Measurements from ENCODE around the gene KRT39.

Gene KRT39

DNA sequence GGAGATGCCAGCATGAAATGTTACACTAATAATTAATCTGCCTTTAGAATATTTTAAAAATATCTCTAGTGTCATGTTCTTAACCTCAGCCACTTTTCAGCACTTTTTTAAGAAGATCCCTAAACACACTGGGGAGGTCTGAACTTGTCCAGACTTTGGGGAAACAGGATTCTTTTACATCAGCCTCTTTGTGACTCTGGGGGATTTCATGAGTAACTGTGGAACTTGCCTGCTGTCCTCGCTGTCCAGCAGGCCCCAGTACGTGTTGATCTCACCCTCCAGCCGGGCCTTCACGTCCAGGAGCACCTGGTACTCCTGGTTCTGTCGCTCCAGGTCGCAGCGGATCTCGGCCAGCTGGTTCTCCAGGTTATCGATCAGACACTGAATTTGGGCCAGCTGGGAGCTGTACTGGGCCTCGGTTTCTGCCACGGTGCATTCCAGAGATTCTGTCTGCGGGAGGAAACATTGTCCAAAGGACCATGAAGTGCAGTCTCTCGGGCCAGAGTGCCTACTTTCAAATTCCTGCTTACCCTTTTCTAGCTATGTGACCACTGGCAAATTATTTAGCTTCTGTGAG lies 11.9 kb upstream of the KRT39 start:
- no peak for DNase-seq

DNA sequence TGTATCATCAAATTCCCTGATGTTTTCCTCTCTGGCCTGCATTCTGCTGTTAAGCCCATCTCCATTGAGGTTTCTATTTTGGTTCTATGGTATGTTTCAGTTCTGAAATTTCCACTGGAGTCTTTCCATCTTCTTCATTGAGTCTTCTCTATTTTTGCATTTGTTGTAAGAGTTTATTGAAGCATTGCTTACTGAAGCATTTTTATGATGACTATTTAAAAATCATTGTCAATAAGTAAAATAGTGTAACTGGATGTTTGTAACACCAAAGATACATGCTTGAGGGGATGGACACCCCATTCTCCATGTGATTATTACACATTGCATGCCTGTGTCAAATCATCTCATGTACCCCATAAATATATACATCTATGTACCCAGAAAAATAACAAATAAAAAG lies 8.8 kb upstream of the KRT39 start:
- no peak for DNase-seq

DNA sequence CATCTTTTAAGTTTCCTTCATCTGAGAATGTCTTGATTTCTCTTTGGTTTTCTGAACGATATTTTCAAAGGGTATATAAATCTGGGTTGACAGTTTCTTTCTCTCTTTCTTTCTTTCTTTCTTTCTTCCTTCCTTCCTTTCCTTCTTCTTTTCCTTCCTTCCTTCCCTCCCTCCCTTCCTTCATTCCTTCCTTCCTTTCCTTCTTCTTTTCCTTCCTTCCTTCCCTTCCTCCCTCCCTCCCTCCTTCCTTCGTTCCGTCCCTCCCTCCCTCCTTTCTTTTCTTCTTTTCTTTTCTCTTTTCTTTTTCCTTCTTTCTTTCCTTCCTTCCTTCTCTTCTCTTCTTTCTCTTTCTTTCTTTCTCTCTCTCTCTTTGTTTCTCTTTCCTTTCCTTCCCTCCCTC lies 7.6 kb upstream of the KRT39 start:
- DNase-seq = no peak

DNA sequence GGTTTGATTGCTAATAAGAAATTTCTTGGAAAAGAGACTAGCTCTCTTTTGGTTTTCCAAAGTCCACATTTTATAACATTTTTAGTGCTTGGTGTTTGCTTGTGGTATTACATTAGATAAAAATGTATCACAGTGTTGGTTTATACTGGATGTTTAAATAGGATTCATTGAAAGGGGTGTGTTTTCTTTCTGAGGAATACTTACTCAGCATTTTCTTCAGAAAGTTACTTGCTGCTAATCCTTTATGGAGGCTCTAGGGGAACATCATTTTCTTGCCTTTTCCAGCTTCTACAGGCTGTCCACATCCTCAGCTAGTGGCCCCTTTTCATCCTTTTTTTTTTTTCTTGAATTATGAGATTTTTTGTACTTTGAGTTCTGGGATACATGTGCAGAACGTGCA lies 834 bp upstream of the KRT39 start:
- no peak for DNase-seq

DNA sequence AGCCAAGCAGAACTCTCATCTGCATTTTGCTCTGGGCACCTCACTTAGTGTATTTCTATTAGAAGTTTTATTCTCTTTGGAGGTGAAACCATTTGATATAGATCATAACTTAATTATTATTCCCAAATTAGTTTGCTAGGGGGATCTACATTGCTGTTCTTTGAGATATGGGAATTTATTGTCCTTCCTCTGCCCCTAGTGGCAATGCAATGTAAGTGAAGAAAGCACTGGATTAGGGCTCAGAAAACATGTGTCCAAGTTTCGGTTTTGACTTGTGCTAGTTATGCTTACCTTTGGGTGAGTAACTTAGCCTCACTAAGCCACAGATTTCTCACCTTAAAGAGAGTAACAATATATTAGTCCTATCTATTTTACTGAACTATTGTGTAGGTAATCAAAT lies 2.9 kb downstream of the KRT39 start:
- DNase-seq = peak; percentile 37

DNA sequence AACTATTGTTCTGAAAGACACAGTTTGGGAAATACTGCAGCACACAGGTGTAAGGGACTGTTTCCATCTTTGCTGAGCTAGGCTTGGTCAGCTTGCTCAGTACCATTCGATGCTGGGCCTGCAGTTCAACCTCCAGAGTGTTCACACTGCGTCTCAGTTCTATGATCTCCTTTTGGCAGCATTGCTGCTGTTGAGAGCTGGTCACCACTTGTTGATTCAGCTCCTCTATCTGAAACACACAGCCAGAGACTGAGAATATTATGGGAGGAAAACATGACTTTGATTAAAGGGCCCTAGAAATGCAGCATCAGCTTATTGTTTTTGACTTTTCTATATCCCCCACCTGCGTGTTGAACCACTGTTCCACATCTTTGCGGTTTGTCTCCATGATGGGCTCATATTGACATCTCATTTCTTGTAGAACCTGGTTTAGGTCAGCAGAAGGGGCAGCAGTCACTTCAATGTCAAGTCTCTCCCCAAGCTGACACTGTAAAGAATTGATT lies 4.6 kb downstream of the KRT39 start:
- no peak for DNase-seq

DNA sequence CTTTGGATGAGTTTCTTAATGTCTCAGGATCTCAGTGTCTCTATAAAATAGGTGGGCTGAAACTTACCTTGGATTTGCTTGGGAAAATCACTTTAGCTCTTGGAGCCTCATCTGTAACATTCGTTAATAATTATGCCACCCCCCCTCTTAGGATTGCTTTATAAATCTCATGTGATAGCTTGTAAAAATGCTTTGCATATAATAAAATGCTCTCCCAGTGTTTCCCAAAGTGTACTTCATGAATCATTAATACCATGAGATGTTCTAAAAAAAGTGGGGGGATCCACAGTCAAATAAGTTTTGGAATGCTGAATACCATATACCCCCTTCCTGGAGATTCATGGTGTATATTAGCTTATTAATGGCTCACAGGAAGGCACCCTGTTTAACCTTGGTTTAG lies 5.2 kb downstream of the KRT39 start:
- DNase-seq = no peak

DNA sequence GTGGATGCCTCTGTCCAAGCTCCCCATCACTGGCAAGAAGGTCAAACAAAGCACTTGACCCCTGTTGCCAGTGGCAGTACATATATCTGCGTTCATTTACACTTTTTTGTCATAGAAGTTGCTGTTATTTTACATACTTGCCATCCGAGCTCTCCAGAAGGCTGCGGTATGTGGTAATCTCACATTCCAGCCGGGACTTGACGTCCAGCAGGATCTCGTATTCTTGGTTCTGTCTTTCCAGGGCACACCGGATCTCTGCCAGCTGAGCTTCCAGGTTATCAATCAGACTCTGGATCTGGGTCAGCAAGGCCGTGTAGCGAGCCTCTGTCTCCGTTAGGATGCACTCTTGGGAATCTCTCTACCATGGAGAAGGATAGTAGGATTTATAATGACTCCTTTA lies 6.6 kb downstream of the KRT39 start:
- no peak for DNase-seq

DNA sequence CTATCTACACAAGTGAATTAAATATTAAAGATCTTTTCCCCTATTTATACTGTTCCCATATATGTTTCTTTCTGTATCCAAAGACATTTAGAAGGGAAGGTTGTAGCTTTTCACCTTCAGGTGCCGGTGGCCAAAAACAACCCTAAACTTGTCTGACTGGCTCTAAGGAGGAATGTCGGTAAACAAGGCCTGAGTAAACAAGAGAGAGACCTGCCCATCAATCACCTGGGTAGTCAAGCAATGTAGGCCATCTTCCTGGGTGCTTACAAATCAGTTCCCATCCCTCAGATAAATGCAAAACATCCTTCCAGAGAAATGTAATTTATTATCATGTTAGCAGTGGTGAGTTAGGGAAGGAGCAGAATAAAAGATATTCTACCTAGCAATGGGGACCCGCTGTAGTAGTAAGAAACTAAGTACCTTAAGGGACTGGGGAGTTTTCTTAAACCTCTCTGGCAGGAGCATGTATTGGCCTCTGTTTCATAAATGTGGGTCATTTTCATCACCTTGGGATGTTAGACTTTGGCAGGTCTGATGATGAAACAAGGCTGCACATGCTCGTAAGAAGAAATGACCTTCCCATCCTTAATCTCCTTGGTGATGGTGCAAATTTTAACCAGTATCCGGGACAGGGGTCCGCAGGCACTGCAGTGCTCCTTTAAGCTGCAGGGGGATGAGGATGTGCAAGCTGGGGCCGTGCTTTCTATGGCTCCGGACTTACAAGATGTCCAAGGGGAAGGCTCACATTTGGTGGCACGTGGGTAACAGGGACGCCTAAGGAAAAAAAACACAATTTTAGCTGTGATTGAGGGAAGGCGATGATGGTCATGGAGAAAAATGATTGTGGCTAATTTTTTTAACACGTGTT lies 8.4 kb downstream of the KRT39 start:
- DNase-seq = no peak

DNA sequence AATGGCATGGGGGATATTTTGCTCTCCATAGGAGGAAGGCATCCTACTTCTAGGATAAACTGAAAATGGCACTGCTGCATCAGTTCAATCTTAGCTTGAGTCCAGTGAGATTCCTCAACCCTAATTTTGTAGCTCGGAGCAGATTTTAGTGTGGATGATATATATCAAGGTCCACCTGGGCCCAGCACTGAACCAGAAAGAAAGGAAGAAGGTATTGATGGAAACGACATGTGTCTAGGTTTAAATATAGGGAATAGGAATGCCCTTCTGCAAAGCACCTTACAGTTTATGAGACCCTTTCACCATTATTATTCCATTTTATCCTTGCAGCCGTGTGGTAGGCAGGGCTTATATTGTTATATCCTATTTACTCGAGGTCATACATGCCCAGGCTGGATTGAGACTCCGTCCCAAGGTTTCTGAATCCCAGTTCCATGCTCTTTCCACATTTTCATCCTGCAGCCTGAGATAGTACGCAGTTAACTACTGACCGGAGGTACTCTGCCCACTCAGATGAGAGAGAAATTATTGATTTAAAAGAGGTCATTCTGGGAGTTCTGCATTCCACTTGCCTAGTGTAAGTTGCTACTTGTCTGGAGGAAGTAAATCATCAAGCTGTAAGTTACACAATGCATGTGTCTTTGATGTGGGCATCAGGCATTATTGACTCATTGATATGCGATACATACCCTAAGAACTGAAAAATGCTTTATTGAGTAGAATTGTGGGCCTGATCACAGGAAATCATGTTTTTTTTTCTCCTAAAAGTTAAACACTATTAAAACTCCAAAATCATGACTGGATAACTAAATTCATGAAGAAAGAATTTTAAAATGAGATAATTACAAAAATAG lies 10.1 kb downstream of the KRT39 start:
- DNase-seq = no peak

DNA sequence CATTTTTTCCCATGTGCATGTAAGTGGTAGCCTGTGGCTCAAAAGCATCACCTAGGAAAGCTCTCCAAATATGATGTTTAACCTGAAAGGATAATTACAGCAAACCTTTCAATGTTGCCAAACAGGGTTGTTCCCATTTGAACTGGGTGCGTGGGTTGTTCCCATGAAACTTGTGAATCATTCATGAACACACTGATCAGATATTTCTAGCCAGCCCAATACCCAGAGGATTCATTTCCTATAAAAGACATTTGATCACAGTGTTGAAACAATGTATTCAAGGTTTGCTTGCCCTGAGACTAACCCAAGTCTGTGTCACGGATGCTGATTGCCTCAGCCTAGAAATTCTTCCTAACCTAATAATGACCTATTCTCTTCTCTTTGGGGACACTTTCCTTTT lies 12.9 kb downstream of the KRT39 start:
- no peak for DNase-seq

DNA sequence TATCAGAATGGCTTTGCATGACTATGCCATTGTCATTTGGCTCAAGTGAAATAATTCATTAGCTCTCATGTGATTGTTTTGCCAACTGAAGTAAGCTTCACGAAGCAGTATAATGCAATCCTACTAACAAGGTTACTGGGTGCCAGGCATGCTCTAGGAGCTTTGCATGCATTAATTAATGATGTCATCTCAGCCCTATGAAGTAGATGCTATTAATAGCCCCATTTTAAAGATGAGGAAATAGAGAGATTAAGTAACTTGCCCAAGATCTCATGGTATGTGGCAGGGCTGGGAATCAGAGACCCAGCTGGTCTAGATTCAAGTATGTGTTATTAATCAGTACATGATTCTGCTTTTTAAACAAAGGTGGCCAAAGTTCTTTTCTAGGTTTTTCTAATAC lies 14.1 kb downstream of the KRT39 start:
- no peak for DNase-seq

DNA sequence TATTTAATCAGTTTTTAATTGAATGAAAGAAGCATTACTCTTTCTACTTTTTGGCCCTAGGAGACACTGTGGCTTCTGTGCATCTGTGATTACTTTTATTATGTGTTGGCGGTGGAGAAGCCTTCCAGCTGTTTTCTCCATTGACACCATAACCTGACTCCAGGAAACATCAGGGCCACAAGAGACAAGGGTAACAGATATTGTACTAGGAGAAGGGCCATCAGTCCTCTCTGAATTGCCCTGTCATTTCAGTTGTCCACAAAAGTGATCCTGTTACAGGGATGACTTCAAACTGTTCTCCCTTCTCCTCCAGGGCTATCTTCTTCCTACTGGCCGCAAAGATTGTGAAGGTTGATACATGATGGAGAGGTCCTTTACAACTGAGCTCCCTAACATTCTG lies 14.6 kb downstream of the KRT39 start:
- no peak for DNase-seq

DNA sequence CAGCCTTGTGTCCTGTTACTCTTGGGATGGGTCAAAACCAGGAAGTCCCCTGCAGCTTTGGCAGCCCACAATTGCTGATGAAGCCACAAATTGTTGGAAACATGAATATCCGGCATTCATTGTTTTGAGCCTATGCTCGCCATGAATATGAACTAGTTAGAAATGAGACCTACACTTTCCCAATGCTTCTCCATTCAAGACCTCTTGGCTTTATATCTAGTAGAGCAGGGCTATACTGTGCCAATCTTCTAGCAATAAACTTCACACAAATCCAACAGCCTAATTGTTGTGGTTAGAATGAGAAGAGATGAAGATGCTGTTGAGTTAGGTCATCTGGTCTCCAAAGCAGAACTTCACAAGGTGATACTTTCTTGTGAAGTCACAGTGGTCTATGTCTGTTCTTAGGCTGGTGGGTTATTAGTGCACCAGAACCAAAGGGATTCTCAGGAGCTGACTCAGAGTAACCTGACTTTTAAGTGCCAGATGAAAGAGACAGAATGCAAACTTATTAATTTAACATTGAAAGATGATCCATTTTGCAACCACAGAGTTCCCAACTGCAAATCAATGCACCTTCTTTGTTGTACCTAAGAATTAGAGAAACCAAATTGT lies 15.6 kb downstream of the KRT39 start:
- no peak for DNase-seq

DNA sequence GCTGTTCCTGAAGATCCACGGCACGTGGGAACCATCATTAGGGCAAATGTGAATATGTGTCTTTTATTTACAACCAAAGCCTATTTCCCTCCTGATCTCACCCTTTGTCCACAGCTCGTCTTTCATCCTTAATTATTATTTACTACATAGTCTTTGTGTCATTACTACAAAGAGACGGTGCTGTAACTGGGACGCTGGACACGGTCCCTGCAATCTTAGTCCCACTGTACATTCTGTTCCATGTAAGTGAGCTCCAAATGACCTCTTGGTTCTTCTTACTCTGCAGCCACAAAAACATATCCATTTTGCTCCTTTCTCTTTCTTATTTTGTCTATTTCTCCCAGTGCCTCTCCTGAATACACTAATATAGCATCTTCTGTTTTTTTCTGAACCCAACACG lies 16.6 kb downstream of the KRT39 start:
- DNase-seq = peak; percentile 85

DNA sequence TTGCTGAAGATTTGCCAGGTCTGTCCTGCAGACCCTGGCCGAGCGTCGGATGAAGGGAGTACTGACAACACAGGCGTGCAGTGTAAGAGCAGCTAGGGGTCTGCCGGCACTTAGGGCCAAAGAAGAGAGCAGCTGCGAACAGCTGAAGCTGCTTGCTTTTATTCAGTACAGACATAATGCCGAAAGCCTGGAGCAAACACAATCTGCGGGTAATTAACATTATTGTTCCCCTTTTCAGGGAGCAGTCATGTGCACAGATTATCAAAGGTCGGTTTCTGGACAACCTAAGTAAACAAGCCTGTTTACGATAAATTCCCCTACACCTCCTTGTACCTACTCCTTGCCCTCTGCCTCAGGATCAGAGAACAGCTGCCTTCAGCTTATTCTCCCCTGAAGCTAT lies 17.3 kb downstream of the KRT39 start:
- peak; percentile 81 for DNase-seq

DNA sequence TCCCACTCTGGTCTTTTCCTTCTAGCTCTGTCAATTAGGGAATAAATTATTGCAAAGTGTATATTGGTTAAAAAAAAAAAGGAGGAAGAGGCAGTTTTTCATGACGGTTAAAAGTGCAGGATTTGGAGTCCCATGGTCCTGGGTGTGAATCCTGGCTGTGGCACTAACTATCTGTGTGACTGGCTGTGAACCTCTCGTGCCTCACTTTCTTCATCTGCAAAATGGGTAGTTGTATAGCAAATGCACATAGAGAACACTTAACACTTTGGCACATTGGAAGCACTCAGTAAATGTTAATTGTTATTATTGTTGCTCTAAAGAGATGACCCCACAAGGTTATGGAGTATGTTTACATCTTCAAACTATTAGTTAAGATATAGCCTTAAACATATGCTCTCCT lies 18.8 kb downstream of the KRT39 start:
- no peak for DNase-seq

DNA sequence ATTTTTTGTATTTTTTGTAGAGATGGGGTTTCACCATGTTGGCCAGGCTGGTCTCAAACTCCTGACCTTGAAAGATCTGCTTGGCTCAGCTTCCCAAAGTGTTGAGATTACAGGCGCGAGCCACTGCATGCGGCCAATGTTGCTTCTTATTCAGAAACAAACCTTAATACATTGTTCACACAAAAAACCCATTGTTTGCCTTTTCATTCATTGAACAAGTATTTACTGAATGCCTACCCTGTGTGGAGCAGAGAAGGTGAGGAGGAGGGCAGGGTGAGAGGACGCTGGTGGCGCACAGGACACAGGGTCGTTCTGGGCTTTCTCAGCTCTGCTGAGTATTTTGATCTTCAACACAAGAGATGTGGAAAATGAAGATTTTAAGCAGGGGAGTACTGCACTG lies 21.3 kb downstream of the KRT39 start:
- no peak for DNase-seq

DNA sequence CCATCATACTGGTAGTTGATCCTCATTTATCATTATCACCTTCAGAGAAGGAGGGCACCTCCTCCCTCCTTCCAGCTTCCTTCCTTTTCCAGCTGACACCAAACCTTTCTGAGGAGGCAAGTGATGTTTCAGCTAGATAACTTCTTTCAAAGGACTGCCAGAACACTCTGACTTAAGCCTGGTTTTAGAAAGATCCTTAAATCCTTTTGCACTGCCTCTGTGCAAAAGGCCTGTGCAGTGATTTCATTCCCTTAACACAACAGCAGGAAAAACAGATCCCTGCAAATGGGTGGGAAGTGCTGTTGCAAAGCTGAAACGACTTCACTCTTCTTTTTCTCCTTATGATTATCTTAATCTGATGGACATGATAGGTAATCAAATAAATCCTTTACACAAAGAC lies 22.2 kb downstream of the KRT39 start:
- no peak for DNase-seq

DNA sequence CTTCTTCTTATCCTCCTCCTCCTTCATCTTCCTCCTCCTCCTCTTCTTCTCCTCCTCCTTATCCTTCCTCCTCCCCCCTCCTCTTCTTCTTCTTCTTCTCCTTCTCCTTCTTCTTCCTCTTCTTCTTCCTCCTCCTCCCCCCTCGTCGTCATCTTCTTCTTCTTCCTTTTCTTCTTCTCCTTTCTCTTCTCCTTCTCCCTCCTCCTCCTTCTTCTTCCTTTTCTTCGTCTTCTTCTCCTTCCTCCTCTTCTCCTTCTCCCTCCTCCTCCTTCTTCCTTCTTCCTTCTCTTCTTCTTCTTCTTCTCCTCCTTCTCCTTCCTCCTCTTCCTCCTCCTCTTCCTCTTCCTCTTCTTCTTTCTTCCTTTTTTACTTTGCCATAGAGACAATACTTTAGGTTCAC lies 24.2 kb downstream of the KRT39 start:
- DNase-seq = no peak

DNA sequence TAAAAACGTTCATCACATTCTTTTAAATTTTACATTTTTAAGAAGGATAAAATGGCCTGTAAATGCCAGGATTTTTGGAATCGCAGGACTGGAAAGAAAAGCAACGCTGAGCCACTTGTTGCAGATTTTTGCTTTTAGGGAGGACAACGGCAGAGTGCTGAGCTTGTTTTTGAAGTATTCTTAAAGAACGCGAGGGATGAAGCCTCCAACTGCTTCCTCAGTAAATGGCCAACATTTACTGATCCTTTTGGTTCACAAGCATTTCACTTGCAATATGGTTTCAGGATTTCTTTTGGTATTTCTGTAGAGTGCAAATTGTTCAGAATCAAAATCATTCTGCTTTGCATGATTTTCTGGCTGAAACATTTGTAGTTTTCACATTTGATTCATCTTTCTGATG lies 26.5 kb downstream of the KRT39 start:
- no peak for DNase-seq

DNA sequence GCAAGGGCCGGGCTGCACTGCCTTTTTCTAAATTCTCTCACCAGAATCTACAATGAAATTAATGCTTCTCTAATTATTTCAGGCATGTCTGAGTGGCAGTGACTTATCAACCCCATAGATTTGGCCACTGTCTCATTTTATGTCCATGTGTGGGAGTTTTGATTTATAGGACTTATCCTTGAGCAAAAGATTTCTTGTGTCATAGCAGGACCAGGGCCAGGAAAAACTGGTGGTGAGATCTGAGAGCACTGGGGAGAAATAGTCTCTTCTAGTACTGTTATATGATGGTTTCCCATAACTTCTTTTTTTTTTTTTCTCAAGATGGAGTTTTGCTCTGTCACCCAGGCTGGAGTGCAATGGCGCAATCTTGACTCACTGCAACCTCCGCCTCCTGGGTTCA lies 27.8 kb downstream of the KRT39 start:
- DNase-seq = no peak

DNA sequence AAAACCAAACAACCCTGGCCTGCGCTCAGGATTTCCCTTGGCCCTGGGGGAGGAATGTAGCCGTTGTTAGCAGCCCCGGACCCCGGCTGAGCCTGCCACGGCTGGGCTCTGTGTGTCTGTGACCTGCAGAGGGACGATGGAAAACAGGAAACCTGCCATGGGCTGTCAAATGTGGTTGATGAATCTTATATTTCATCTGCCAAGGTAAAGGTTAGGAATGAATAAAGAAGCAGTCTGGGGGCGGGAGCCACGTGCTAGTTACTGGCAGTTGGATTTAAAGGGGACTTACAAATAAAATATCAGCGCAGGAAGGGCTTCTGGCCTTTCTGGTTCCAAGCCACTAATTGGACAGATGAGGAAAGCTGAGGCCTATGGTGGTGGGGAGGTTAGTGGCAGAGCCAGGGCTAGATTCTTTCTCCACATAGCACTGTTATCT lies 29.3 kb downstream of the KRT39 start, which contains the start of gene KRT23:
Gene KRT23, minus strand, starts transcription at position 263 of the 436 bp plus-strand sequence. CDS start 1,043 bp downstream, outside the sequence.
- peak; percentile 69 for DNase-seq
